Activated T-cell treated with anti-CD3 and anti-CD28 coated beads, Interleukin-2, amount 50 U/mL, for 1 hour (primary cell): Measurements from ENCODE around the gene GRIA3.

Experiments used
- DNase-seq: peaks from one replicate; pipeline ENCODE4 v3.0.0-alpha.2; 2020

Gene GRIA3

GRCh38 chrX:123184219-123184865 lies at the start of gene GRIA3:
Gene GRIA3, plus strand, starts transcription at chrX:123184278. Its CDS starts 258 bp downstream, at chrX:123184536.
- no peak for DNase-seq

GRCh38 chrX:123138473-123138872 lies 45.6 kb upstream of the GRIA3 start:
- no peak for DNase-seq

GRCh38 chrX:123140454-123140853 lies 43.6 kb upstream of the GRIA3 start:
- no peak for DNase-seq

GRCh38 chrX:123140904-123141303 lies 43.2 kb upstream of the GRIA3 start:
- no peak for DNase-seq

GRCh38 chrX:123153846-123154335 lies 30.2 kb upstream of the GRIA3 start:
- DNase-seq = no peak

GRCh38 chrX:123155327-123155726 lies 28.8 kb upstream of the GRIA3 start:
- DNase-seq = no peak

- DNase-seq = no peak
Measured at GRCh38 chrX:123157586-123157985, 26.5 kb upstream of the GRIA3 start.

- no peak for DNase-seq
Measured at GRCh38 chrX:123159403-123159802, 24.7 kb upstream of the GRIA3 start.

- DNase-seq = no peak
Measured at GRCh38 chrX:123167621-123168020, 16.5 kb upstream of the GRIA3 start.

GRCh38 chrX:123169247-123169901 lies 14.7 kb upstream of the GRIA3 start:
- no peak for DNase-seq

GRCh38 chrX:123170546-123170945 lies 13.5 kb upstream of the GRIA3 start:
- DNase-seq = no peak

GRCh38 chrX:123171781-123172180 lies 12.3 kb upstream of the GRIA3 start:
- DNase-seq = no peak

- DNase-seq = no peak
Measured at GRCh38 chrX:123172869-123173268, 11.2 kb upstream of the GRIA3 start.

GRCh38 chrX:123173833-123174232 lies 10.2 kb upstream of the GRIA3 start:
- no peak for DNase-seq

- no peak for DNase-seq
Measured at GRCh38 chrX:123175366-123176122, 8.5 kb upstream of the GRIA3 start.

GRCh38 chrX:123181233-123181914 lies 2.7 kb upstream of the GRIA3 start:
- no peak for DNase-seq

- no peak for DNase-seq
Measured at GRCh38 chrX:123184866-123185276, 793 bp downstream of the GRIA3 start.

GRCh38 chrX:123185721-123186120 lies 1.6 kb downstream of the GRIA3 start:
- DNase-seq = no peak

GRCh38 chrX:123186801-123187200 lies 2.7 kb downstream of the GRIA3 start:
- DNase-seq = no peak

- DNase-seq = no peak
Measured at GRCh38 chrX:123188081-123188480, 4.0 kb downstream of the GRIA3 start.

- no peak for DNase-seq
Measured at GRCh38 chrX:123189338-123189737, 5.3 kb downstream of the GRIA3 start.

- DNase-seq = no peak
Measured at GRCh38 chrX:123190096-123190495, 6.0 kb downstream of the GRIA3 start.

GRCh38 chrX:123193101-123193500 lies 9.0 kb downstream of the GRIA3 start:
- DNase-seq = no peak
